ENCODE measurements around the gene SUPT20H.

SUPT20H gene

DNA sequence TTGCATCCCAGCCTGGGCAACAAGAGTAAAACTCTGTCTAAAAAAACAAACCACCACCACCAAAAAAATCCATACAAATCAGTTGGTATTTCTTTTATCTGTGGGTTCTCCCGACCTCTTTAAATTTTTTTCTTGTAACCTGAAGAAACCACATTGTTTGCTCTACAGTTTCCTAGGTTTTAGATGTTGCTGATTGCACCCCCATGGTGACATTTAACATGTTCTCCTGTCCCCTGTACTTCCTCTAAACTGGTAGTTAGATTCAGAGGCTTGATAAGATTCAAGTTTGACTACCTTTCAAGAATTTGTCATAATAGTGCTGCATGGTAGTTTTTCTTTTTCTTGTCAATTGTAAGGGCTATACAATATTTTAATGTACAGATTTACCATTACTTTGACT lies 84.3 kb downstream of the SUPT20H start:
- DNase-seq (ENCODE audit: low read depth), result no peak
- TF ChIP-seq, protein P1, sequence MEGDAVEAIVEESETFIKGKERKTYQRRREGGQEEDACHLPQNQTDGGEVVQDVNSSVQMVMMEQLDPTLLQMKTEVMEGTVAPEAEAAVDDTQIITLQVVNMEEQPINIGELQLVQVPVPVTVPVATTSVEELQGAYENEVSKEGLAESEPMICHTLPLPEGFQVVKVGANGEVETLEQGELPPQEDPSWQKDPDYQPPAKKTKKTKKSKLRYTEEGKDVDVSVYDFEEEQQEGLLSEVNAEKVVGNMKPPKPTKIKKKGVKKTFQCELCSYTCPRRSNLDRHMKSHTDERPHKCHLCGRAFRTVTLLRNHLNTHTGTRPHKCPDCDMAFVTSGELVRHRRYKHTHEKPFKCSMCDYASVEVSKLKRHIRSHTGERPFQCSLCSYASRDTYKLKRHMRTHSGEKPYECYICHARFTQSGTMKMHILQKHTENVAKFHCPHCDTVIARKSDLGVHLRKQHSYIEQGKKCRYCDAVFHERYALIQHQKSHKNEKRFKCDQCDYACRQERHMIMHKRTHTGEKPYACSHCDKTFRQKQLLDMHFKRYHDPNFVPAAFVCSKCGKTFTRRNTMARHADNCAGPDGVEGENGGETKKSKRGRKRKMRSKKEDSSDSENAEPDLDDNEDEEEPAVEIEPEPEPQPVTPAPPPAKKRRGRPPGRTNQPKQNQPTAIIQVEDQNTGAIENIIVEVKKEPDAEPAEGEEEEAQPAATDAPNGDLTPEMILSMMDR (IDR thresholded peaks at IDR 0.05; ENCODE audit: control insufficient read depth, extremely low read depth, insufficient read depth), result no peak
- H3K4me3 ChIP-seq (ENCODE audit: low read depth, low read length), result no peak overlapping the region

DNA sequence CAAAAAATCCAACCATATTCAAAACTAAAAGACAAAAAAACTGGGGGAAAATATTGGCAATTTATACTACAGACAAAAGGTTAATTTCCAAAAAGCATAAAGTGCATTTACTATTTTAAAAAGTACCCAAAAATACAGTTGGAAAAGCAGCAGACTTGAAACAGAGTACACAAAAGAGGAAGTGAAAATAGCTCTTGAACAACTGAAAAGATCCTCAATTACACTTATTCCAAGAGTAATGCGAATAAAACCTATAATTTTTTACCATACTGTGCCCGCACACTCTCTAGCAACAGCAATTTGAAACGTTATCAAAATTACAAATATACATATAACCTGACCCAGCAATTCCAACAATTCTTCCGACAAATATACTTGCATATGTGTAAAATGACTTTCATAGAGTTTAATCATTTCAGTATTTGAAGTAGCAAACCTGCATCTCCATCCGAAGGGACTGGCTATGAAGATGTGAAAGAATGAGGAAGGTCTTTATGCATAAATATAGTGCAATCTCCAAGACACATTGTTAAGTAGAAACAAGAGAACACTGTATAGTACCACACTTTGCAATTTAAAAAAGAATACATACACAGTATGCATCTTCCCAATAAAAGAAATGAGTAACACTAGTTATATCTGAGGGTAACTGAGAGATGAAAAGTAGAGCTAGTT lies 85.7 kb downstream of the SUPT20H start:
- TF ChIP-seq, protein P1 (IDR thresholded peaks at IDR 0.05; ENCODE audit: control insufficient read depth, extremely low read depth, insufficient read depth), result no peak
- DNase-seq (ENCODE audit: low read depth), result no peak
- no peak overlapping the region for H3K4me3 ChIP-seq (ENCODE audit: low read depth, low read length)

DNA sequence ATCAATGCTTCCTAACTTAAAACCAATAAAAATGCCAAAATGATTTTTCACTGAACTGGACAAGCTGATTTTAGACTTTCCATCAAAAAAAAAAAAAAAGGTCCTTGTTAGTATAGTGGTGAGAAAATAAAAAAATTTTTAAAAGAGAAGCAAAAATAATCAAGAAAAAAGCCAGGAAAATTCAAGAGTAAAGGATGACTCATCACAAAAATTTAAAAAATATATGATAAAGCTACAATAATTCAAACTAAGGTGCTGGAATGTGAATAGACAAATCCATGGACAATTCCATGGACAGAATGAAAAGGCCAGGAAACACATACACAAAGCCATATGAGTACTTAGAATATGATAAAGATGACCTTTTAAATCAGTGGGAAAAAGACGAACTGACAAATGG lies 86.5 kb downstream of the SUPT20H start:
- no peak overlapping the region for H3K4me3 ChIP-seq (ENCODE audit: low read depth, low read length)
- no peak for DNase-seq (ENCODE audit: low read depth)
- TF ChIP-seq, protein P1 (IDR thresholded peaks at IDR 0.05; ENCODE audit: control insufficient read depth, extremely low read depth, insufficient read depth), result no peak

DNA sequence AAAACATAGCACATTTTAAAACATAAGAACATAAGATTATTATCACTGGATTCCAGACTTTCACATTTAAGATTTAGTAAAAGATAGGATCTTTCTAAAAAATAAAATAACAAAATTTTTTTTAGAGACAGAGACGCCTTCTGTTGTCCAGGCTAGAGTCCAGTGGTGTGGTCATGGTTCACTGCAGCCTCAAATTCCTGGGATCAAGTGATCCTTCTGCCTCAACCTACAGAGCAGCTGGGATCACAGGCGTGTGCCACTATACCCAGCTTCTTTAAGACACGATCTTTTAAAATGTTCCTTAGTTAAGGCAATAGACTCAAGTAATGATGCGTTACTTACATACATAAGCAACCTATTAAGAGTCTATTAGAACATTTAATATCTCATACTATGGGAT lies 93.1 kb downstream of the SUPT20H start:
- no peak for DNase-seq (ENCODE audit: low read depth)
- H3K4me3 ChIP-seq (ENCODE audit: low read depth, low read length), result no peak overlapping the region
- TF ChIP-seq, protein P1 (IDR thresholded peaks at IDR 0.05; ENCODE audit: control insufficient read depth, extremely low read depth, insufficient read depth), result no peak

DNA sequence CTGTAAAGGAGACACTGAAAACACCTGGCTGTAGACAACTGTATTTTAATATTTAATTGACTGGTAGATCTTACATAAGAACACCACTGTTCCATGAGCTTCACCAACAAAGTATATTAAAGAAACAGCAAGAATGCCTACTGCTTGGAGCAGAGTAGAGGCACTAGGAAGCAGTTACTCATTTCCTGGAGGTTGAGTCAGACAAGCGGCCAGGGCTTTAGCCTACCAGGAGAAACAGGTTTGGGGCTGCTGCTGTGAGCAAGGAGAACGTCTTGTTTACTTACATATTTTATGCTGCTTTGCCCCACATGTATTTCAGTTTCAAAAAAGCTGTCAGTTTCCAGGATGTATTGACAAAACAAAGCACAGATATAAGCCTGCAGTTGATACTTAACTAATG lies 93.7 kb downstream of the SUPT20H start:
- DNase-seq (ENCODE audit: low read depth), result peak; percentile 33
- H3K4me3 ChIP-seq (ENCODE audit: low read depth, low read length), result no peak overlapping the region
- TF ChIP-seq, protein P1 (IDR thresholded peaks at IDR 0.05; ENCODE audit: control insufficient read depth, extremely low read depth, insufficient read depth), result no peak

DNA sequence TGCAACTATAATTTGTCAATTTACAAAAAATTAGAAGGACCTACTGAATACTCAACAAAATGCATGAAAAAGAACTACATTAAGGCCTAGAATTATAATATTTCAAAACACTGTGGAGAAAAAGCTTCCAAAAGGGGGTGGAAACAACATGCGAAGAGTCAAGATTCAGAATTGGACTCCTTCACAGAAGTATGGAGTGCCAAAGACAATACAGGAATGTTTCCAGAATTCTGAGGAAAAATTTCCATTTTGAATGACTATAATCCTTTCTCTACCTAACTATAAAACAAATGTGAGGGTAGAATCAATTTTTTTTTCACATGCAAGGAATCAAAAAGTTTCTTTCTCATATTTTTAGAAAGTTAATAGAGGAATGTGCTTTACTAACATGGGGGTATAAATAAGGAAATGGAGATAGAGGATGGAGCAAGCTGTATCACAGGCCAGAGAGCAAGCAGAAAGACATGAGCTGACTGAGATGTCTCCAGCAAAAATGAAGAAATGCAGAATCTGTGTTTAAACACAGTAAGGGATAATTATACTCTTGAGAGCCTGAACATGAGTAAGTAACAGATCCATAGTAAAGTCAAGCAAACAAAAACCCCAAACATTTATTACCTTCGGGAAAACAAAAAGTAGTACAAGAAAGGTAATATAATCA lies 99.9 kb downstream of the SUPT20H start:
- no peak overlapping the region for H3K4me3 ChIP-seq (ENCODE audit: low read depth, low read length)
- TF ChIP-seq, protein P1 (IDR thresholded peaks at IDR 0.05; ENCODE audit: control insufficient read depth, extremely low read depth, insufficient read depth), result no peak
- DNase-seq (ENCODE audit: low read depth), result no peak

All from LNCaP clone FGC (cell line).